Testis (tissue), 2 donors: ENCODE results near the gene HYPK.

ENCODE experiments used
- POLR2A ChIP-seq: fragments of 450-650 bp; IDR thresholded peaks from one replicate; pipeline ENCODE4 v1.6.1; 2017; ENCODE audit warnings: antibody characterized with exemption, mild to moderate bottlenecking, moderate library complexity
- TF ChIP-seq, protein P1 (sequence below), 3 experiments: fragments of 450-650 bp in 2 of 3; fragments of 200-600 bp in 1 of 3; sonication (generic) in 1 of 3; IDR thresholded peaks; one replicate each; pipeline ENCODE4 v1.5.1; 2016 to 2019; ENCODE audit warnings: antibody characterized with exemption in 3 of 3, mild to moderate bottlenecking in 2 of 3, moderate library complexity in 1 of 3

DNA sequence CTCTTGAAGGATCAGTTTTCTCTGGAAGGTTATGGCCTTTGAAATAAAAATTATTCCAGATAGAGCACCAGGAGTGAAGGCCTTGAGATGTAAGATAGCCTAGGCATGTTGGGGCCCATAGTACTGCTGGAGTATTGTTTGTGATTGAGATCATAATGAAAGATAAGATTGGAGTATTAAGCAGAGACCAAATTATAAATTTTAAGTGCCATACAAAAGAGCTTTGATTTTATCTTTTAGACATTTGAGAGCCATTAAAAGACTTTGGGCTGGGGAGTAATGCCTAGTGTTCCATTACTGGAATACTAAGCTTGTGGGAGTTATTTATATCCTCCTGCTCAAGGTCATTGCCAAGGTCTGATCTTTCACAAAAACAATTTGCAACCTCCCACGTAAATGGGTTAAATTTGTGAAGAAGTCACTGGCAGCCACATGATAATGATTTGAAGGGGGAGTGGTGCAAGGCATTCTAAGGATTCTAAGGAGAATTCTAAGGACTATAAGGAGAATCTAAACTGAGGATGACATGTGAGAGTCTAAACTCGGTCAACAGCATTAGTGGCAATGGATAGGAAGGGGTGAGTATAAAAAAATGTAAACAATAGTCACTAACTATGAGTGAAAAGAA, 36.5 kb upstream of the HYPK start:
- TF ChIP-seq, protein P1, sequence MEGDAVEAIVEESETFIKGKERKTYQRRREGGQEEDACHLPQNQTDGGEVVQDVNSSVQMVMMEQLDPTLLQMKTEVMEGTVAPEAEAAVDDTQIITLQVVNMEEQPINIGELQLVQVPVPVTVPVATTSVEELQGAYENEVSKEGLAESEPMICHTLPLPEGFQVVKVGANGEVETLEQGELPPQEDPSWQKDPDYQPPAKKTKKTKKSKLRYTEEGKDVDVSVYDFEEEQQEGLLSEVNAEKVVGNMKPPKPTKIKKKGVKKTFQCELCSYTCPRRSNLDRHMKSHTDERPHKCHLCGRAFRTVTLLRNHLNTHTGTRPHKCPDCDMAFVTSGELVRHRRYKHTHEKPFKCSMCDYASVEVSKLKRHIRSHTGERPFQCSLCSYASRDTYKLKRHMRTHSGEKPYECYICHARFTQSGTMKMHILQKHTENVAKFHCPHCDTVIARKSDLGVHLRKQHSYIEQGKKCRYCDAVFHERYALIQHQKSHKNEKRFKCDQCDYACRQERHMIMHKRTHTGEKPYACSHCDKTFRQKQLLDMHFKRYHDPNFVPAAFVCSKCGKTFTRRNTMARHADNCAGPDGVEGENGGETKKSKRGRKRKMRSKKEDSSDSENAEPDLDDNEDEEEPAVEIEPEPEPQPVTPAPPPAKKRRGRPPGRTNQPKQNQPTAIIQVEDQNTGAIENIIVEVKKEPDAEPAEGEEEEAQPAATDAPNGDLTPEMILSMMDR (IDR thresholded peaks at IDR 0.05), result no peak
- TF ChIP-seq POLR2A, result no peak
